IMR-90 (cell line): ENCODE data around the gene MCTP2. TPM values are rescaled to one million over a fixed set of nuclear protein-coding genes. Genes with fewer than 3 reads are reported as not detected.
A peak's percentile ranks its signal among the peaks of the same experiment; 100 is the strongest.

ENCODE experiments used
- ATAC-seq: fragments of 200-7000 bp; cut with Tn5 transposase; 2 replicates; pipeline ENCODE4 v1.9.1; 2020; ENCODE audit warnings: low read depth, mild to moderate bottlenecking, moderate library complexity
- BruUV-seq: library from RNA; stranded (reverse); fragments of 400-500 nt; replicated peaks from 2 replicates; lab custom pipeline; 2021; lab: Mats Ljungman, UMichigan
- CTCF ChIA-PET: fragments of 300-600 bp; formaldehyde crosslinking; extraction: SDS; loops from one replicate; lab custom pipeline; 2021; ENCODE audit warnings: antibody characterized with exemption; lab: Yijun Ruan, JAX
- POLR2A ChIA-PET: fragments of 300-600 bp; sonication (Branson Sonifier 250); formaldehyde crosslinking; loops from one replicate; lab custom pipeline; 2022; ENCODE audit warnings: antibody characterized with exemption; ENCODE audit not compliant: unreplicated experiment; lab: Charles Lee
- DNase-seq: peaks from one replicate; pipeline ENCODE4 v3.0.0; 2013
- H2AFZ ChIP-seq: replicated peaks from 2 replicates; pipeline ENCODE3; 2013; ENCODE audit warnings: low read length, mild to moderate bottlenecking; ENCODE audit not compliant: poor library complexity
- H2AK5ac ChIP-seq: 2 replicates; pipeline ENCODE4 v1.6.1; 2013; ENCODE audit warnings: low read depth, low read length, inconsistent platforms
- H2AK9ac ChIP-seq: replicated peaks from 2 replicates; pipeline ENCODE3; 2013; ENCODE audit warnings: mild to moderate bottlenecking, low read depth, low read length, moderate library complexity; ENCODE audit not compliant: poor library complexity
- H2BK120ac ChIP-seq: 2 replicates; pipeline ENCODE4 v1.6.1; 2013; ENCODE audit warnings: low read depth, low read length, inconsistent platforms
- H2BK15ac ChIP-seq: 3 replicates; pipeline ENCODE4 v1.6.1; 2013; ENCODE audit warnings: low read depth, low read length, inconsistent platforms
- H2BK20ac ChIP-seq: 2 replicates; pipeline ENCODE4 v1.6.1; 2013; ENCODE audit warnings: low read depth, mild to moderate bottlenecking, inconsistent platforms, low read length, moderate library complexity
- H2BK5ac ChIP-seq: 2 replicates; pipeline ENCODE4 v1.6.1; 2013; ENCODE audit warnings: mild to moderate bottlenecking, low read depth, low read length, inconsistent platforms; ENCODE audit not compliant: poor library complexity, severe bottlenecking
- H3K14ac ChIP-seq: replicated peaks from 2 replicates; pipeline ENCODE4 v1.6.1; 2013; ENCODE audit warnings: low read depth, low read length, inconsistent platforms
- H3K18ac ChIP-seq: 2 replicates; pipeline ENCODE4 v1.6.1; 2013; ENCODE audit warnings: low read depth, low read length, control low read depth
- H3K23ac ChIP-seq: 2 replicates; pipeline ENCODE4 v1.6.1; 2013; ENCODE audit warnings: low read depth, low read length, inconsistent platforms
- H3K27ac ChIP-seq: 2 replicates; pipeline ENCODE4 v1.5.1; 2013; ENCODE audit warnings: mild to moderate bottlenecking, control low read depth, low read length; ENCODE audit not compliant: insufficient read depth
- H3K27me3 ChIP-seq: 2 replicates; pipeline ENCODE4 v1.6.1; 2013; ENCODE audit warnings: low read length; ENCODE audit not compliant: control insufficient read depth, insufficient read depth
- H3K36me3 ChIP-seq: 2 replicates; pipeline ENCODE4 v1.6.1; 2013; ENCODE audit warnings: low read length, mixed read lengths; ENCODE audit not compliant: control insufficient read depth, insufficient read depth
- H3K4ac ChIP-seq: 2 replicates; pipeline ENCODE4 v1.6.1; 2013; ENCODE audit warnings: low read depth, low read length, inconsistent platforms
- H3K4me1 ChIP-seq: 2 replicates; pipeline ENCODE4 v1.6.1; 2013; ENCODE audit warnings: low read length, mixed read lengths; ENCODE audit not compliant: control insufficient read depth, insufficient read depth
- H3K4me2 ChIP-seq: 2 replicates; pipeline ENCODE4 v1.6.1; 2013; ENCODE audit warnings: low read depth, mild to moderate bottlenecking, control low read depth, low read length, moderate library complexity
- H3K4me3 ChIP-seq: 2 replicates; pipeline ENCODE4 v1.5.1; 2013; ENCODE audit warnings: low read depth, mild to moderate bottlenecking, control low read depth, low read length, moderate library complexity; ENCODE audit not compliant: insufficient read depth
- H3K56ac ChIP-seq: 2 replicates; pipeline ENCODE4 v1.6.1; 2013; ENCODE audit warnings: low read length, inconsistent platforms; ENCODE audit not compliant: insufficient read depth; ENCODE audit errors: extremely low read depth
- H3K79me1 ChIP-seq, 2 experiments: 2 replicates each; pipeline ENCODE4 v1.6.1; 2013; ENCODE audit warnings: low read length in 2 of 2, inconsistent platforms in 1 of 2, low read depth in 1 of 2
- H3K9ac ChIP-seq: 2 replicates; pipeline ENCODE4 v1.6.1; 2013; ENCODE audit warnings: low read depth, low read length, control low read depth
- H3K9me1 ChIP-seq: 2 replicates; pipeline ENCODE4 v1.6.1; 2013; ENCODE audit warnings: low read length, inconsistent platforms; ENCODE audit not compliant: insufficient read depth
- H3K9me3 ChIP-seq: 2 replicates; pipeline ENCODE4 v1.6.1; 2013; ENCODE audit warnings: low read length; ENCODE audit not compliant: control insufficient read depth, insufficient read depth
- H4K20me1 ChIP-seq: 2 replicates; pipeline ENCODE4 v1.6.1; 2013; ENCODE audit warnings: low read length, inconsistent platforms; ENCODE audit not compliant: insufficient read depth
- H4K5ac ChIP-seq: 2 replicates; pipeline ENCODE4 v1.6.1; 2013; ENCODE audit warnings: mild to moderate bottlenecking, low read depth, low read length, control low read depth
- H4K8ac ChIP-seq, 2 experiments: 2 replicates each; pipeline ENCODE4 v1.6.1; 2013; ENCODE audit warnings: low read depth in 2 of 2, low read length in 2 of 2, control low read depth in 1 of 2, inconsistent platforms in 1 of 2
- H4K91ac ChIP-seq: 2 replicates; pipeline ENCODE4 v1.6.1; 2013; ENCODE audit warnings: low read depth, low read length, inconsistent platforms; ENCODE audit not compliant: insufficient read depth
- CEBPB ChIP-seq: IDR thresholded peaks from 2 replicates; pipeline ENCODE4 v1.6.1; 2012; ENCODE audit warnings: low read depth, low read length, improper control_type of control experiment
- CHD1 ChIP-seq: IDR thresholded peaks from 2 replicates; pipeline ENCODE4 v1.6.1; 2012; ENCODE audit warnings: low read depth, low read length, improper control_type of control experiment
- CTCF ChIP-seq: conservative IDR thresholded peaks from 2 replicates; pipeline ENCODE4 v1.5.1; 2012; ENCODE audit warnings: mild to moderate bottlenecking, low read depth, low read length, improper control_type of control experiment
- FOS ChIP-seq: fragments of 150-350 bp; IDR thresholded peaks from 2 replicates; pipeline ENCODE4 v1.6.1; 2016; ENCODE audit warnings: low read depth, low read length
- MAFK ChIP-seq: IDR thresholded peaks from 2 replicates; pipeline ENCODE4 v1.6.1; 2012; ENCODE audit warnings: low read depth, low read length, improper control_type of control experiment
- MAZ ChIP-seq: IDR thresholded peaks from 2 replicates; pipeline ENCODE4 v1.6.1; 2012; ENCODE audit warnings: low read depth, mild to moderate bottlenecking, low read length, improper control_type of control experiment, moderate library complexity, borderline replicate concordance
- MXI1 ChIP-seq: IDR thresholded peaks from 2 replicates; pipeline ENCODE4 v1.6.1; 2012; ENCODE audit warnings: low read depth, mild to moderate bottlenecking, low read length, moderate library complexity, borderline replicate concordance
- NFE2L2 ChIP-seq: fragments of 150-350 bp; IDR thresholded peaks from 2 replicates; pipeline ENCODE4 v1.6.1; 2016; ENCODE audit warnings: low read depth, mild to moderate bottlenecking, low read length
- POLR2A ChIP-seq: IDR thresholded peaks from 2 replicates; pipeline ENCODE4 v1.6.1; 2012; ENCODE audit warnings: mild to moderate bottlenecking, low read depth, low read length
- RAD21 ChIP-seq: IDR thresholded peaks from 2 replicates; pipeline ENCODE4 v1.6.1; 2012; ENCODE audit warnings: low read length, improper control_type of control experiment
- RCOR1 ChIP-seq: IDR thresholded peaks from 2 replicates; pipeline ENCODE4 v1.6.1; 2012; ENCODE audit warnings: mild to moderate bottlenecking, low read length, improper control_type of control experiment; ENCODE audit not compliant: insufficient replicate concordance
- RFX5 ChIP-seq: IDR thresholded peaks from 2 replicates; pipeline ENCODE4 v1.8.0; 2012; ENCODE audit warnings: low read depth, mild to moderate bottlenecking, low read length, moderate library complexity
- SMC3 ChIP-seq: fragments of 150-350 bp; IDR thresholded peaks from 2 replicates; pipeline ENCODE4 v1.6.1; 2016; ENCODE audit warnings: low read depth, mild to moderate bottlenecking, antibody characterized with exemption, low read length, moderate library complexity
- USF2 ChIP-seq: fragments of 150-350 bp; IDR thresholded peaks from 2 replicates; pipeline ENCODE4 v1.6.1; 2017; ENCODE audit warnings: mild to moderate bottlenecking, antibody characterized with exemption, low read length, low read depth
- WGBS, 2 experiments: methylation state at CpG; one replicate each; pipeline versions ENCODE4 v1.1.5 to v1.1.7; 2013; ENCODE audit warnings: missing lambda C conversion rate in 2 of 2; ENCODE audit not compliant: insufficient read length in 1 of 2; ENCODE audit errors: extremely low coverage in 2 of 2; 5-methylcytosine and 5-hydroxymethylcytosine counted together
- dilution Hi-C: fragments of 300-500 bp; cut with HindIII; formaldehyde crosslinking; loops from one replicate; pipeline ENCODE4 v1.14.3; 2018; ENCODE audit warnings: low sequenced_read_pairs; ENCODE audit not compliant: unreplicated experiment
- in situ Hi-C: fragments of 300-500 bp; cut with MboI; formaldehyde crosslinking; loops from 3 replicates; pipeline ENCODE4 v1.14.3; 2019; ENCODE audit warnings: low sequenced_read_pairs, inconsistent platforms, mixed read lengths
- intact Hi-C: fragments of 100-400 bp; cut with micrococcal nuclease; formaldehyde crosslinking; loops from 2 replicates; pipeline ENCODE4 v1.10.0; 2022
- polyA plus RNA-seq, 3 experiments: library from polyadenylated mRNA; depleted of rRNA; stranded (reverse); fragments of >200 nt; gene quantifications; 2 replicates each; pipeline ENCODE4 v1.2.3, GENCODE V29; 2012; ENCODE audit warnings: low replicate concordance in 1 of 3
- total RNA-seq: library from RNA; depleted of rRNA; stranded (reverse); fragments of >200 nt; gene quantifications from 2 replicates; pipeline ENCODE4 v1.2.3, GENCODE V29; 2012
- TF ChIP-seq, protein P1 (sequence below): fragments of 150-350 bp; IDR thresholded peaks from 2 replicates; pipeline ENCODE4 v1.6.1; 2016; ENCODE audit warnings: low read depth, mild to moderate bottlenecking, low read length, moderate library complexity, borderline replicate concordance

The MCTP2 gene
- total and polyA plus RNA-seq, 2 of the 4 experiments (the other 2 are of a cell fraction): 5.1 to 9.9 TPM

DNA sequence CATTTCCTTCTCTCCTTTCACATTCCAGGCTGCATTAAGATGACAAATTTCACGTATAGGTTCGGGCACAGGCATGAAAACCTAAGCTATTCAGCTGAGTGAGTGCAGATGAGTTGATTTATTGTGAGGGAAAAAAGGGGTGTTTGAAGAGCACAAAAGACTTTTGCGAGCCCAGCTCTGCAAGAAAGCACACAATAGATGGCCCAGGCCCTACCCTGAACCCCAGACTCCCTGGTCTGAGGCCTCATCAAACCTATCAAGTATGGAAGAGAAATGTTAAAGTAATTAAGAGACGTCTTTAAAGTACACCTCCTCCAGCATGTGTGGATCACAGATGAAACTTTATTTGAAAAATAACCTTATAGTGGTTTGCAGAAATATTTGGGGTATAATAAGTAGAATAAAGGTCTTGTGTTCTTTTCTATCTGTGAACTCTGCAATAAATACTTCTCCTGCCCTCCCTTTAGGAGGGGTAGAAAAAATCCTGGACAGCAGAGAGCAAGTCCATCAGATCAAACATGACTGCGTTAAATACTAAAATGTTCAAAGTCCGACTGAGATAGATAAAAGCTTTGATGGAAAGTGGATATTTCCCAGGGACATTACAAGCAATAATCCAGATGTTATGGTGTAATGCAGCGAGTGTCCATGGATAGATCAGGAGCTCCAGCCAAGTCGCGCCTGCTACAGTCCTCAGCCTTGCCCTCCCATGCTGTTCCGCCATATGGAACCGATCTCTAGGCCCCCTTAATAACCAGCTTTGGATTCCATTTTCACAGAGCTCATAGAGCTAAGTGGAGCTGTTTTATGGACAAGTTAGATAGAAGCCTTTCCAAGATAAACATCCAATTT lies 121.5 kb downstream of the MCTP2 start:
- in situ Hi-C loops: no loop called here
- Histone ChIP-seq H3K23ac (no peak overlapping the region), H3K4ac (no peak overlapping the region), H3K4me3 (no peak overlapping the region), H4K20me1 (no peaks in the 10 kb centered on the region), H3K4me2 (no peak overlapping the region), H2AK9ac (no peak overlapping the region), H2BK20ac (no peak overlapping the region), H3K27me3 (no peaks in the 10 kb centered on the region), H3K27ac (no peak overlapping the region), H3K14ac (no peak overlapping the region), H3K56ac (no peak overlapping the region), H2AFZ (no peak overlapping the region), H2BK5ac (no peak overlapping the region), H4K8ac (no peak overlapping the region), H2BK15ac (no peak overlapping the region), H3K79me1 (no peaks in the 10 kb centered on the region), H3K9me3 (0 out of 2 replicates have a peak, but pooled peaks cover 2% of the 10 kb centered on the region), H3K4me1 (no peaks in the 10 kb centered on the region), H4K91ac (no peak overlapping the region), H4K5ac (no peak overlapping the region), H2BK120ac (no peak overlapping the region), H2AK5ac (no peak overlapping the region), H3K18ac (no peak overlapping the region), H3K36me3 (no peaks in the 10 kb centered on the region), H3K9ac (no peak overlapping the region), H3K9me1 (no peaks in the 10 kb centered on the region)
- ChIA-PET POLR2A (no interaction called here), CTCF (interaction anchor here (0.6 kb wide), 2 partner anchors 9 to 91 kb away, joined by 3 to 4 read pairs; no protein-coding TSS in a partner anchor)
- WGBS, 2 experiments: 17% methylated on average over 1 of the region's 11 CpGs; no CpG with 5 or more reads in 1 of the 2 experiments
- DNase-seq (peak; percentile 19), ATAC-seq (no peak; the same call in 1 of the 2 replicates)
- intact Hi-C loops: no loop called here
- dilution Hi-C loops: no loop called here
- no TSS peak for BruUV-seq
- TF ChIP-seq SMC3: no peak
- no peak for TF ChIP-seq RAD21
- no peak for TF ChIP-seq CEBPB
- TF ChIP-seq USF2: no peak
- no peak for TF ChIP-seq CTCF
- no peak for TF ChIP-seq CHD1
- no peak for TF ChIP-seq MAFK
- no peak for TF ChIP-seq MAZ
- TF ChIP-seq, protein P1, sequence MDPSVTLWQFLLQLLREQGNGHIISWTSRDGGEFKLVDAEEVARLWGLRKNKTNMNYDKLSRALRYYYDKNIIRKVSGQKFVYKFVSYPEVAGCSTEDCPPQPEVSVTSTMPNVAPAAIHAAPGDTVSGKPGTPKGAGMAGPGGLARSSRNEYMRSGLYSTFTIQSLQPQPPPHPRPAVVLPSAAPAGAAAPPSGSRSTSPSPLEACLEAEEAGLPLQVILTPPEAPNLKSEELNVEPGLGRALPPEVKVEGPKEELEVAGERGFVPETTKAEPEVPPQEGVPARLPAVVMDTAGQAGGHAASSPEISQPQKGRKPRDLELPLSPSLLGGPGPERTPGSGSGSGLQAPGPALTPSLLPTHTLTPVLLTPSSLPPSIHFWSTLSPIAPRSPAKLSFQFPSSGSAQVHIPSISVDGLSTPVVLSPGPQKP: no peak
- no peak for TF ChIP-seq FOS
- TF ChIP-seq POLR2A: no peak
- no peak for TF ChIP-seq MXI1
- no peak for TF ChIP-seq RCOR1
- TF ChIP-seq RFX5: no peak
- TF ChIP-seq NFE2L2: no peak
